H1 (cell line): ENCODE measurements around the gene SOX12. TPM values are rescaled to one million over a fixed set of nuclear protein-coding genes. Genes with fewer than 3 reads are reported as not detected.

ENCODE experiments used
- CTCF ChIA-PET: fragments of 300-600 bp; sonication (Branson Sonifier 250); formaldehyde crosslinking; loops from one replicate; lab custom pipeline; 2021; ENCODE audit not compliant: partially characterized antibody; lab: Charles Lee
- POLR2A ChIA-PET: fragments of 300-600 bp; sonication (Branson Sonifier 250); formaldehyde crosslinking; loops from one replicate; lab custom pipeline; 2021; ENCODE audit warnings: inconsistent platforms; ENCODE audit not compliant: partially characterized antibody; lab: Charles Lee
- DNase-seq, 2 experiments: peaks; one replicate each; pipeline versions ENCODE4 v3.0.0 to v3.0.0-alpha.2; 2010 to 2022; ENCODE audit warnings: low spot score in 2 of 2, low read depth in 1 of 2, mixed read lengths in 1 of 2
- FAIRE-seq: peaks from 2 replicates; lab custom pipeline; 2011; peaks lifted over from hg19 to GRCh38; lab: Jason Lieb, UNC
- H2AFZ ChIP-seq: 2 replicates; pipeline ENCODE4 v1.8.1; 2012; ENCODE audit warnings: low read length, inconsistent platforms
- H2AK5ac ChIP-seq: 2 replicates; pipeline ENCODE4 v1.6.1; 2013; ENCODE audit warnings: low read depth, low read length
- H2BK120ac ChIP-seq: replicated peaks from 2 replicates; pipeline ENCODE3; 2013; ENCODE audit warnings: low read depth, low read length, inconsistent platforms
- H2BK12ac ChIP-seq: 2 replicates; pipeline ENCODE4 v1.6.1; 2013; ENCODE audit warnings: low read depth, low read length
- H2BK15ac ChIP-seq: 2 replicates; pipeline ENCODE4 v1.6.1; 2013; ENCODE audit warnings: low read length
- H2BK20ac ChIP-seq: 2 replicates; pipeline ENCODE4 v1.6.1; 2013; ENCODE audit warnings: low read length
- H2BK5ac ChIP-seq: 2 replicates; pipeline ENCODE4 v1.6.1; 2013; ENCODE audit warnings: low read depth, low read length
- H3K14ac ChIP-seq: 2 replicates; pipeline ENCODE4 v1.6.1; 2013; ENCODE audit warnings: inconsistent platforms; ENCODE audit not compliant: insufficient read length
- H3K18ac ChIP-seq: 2 replicates; pipeline ENCODE4 v1.6.1; 2013; ENCODE audit warnings: low read length; ENCODE audit errors: extremely low read depth
- H3K23ac ChIP-seq: 2 replicates; pipeline ENCODE4 v1.6.1; 2013; ENCODE audit warnings: inconsistent platforms; ENCODE audit not compliant: insufficient read length
- H3K23me2 ChIP-seq: 2 replicates; pipeline ENCODE4 v1.6.1; 2013; ENCODE audit warnings: low read depth, low read length
- H3K27ac ChIP-seq: 2 replicates; pipeline ENCODE4 v1.6.1; 2011; ENCODE audit warnings: low read depth, low read length, inconsistent platforms
- H3K27me3 ChIP-seq, 4 experiments: replicated peaks in 1 of 4; 1 replicate in 1 of 4; 2 replicates in 3 of 4; pipeline versions ENCODE4 v1.6.1 to v1.8.1; 2011 to 2013; ENCODE audit warnings: low read length in 3 of 4, mild to moderate bottlenecking in 3 of 4, inconsistent platforms in 2 of 4, mixed read lengths in 2 of 4, moderate library complexity in 1 of 4; ENCODE audit not compliant: control insufficient read depth in 3 of 4, insufficient read depth in 3 of 4; ENCODE audit errors: extremely low read depth in 1 of 4
- H3K36me3 ChIP-seq, 4 experiments: 2 replicates each; pipeline versions ENCODE4 v1.6.1 to v1.8.1; 2011 to 2013; ENCODE audit warnings: mild to moderate bottlenecking in 4 of 4, low read length in 3 of 4, moderate library complexity in 2 of 4, control low read depth in 1 of 4, inconsistent platforms in 1 of 4; ENCODE audit not compliant: insufficient read depth in 4 of 4, control insufficient read depth in 2 of 4
- H3K4ac ChIP-seq: replicated peaks from 2 replicates; pipeline ENCODE3; 2013; ENCODE audit warnings: low read length, low read depth, mixed read lengths, inconsistent platforms; ENCODE audit not compliant: insufficient read length
- H3K4me1 ChIP-seq, 4 experiments: replicated peaks in 1 of 4; 1 replicate in 1 of 4; 2 replicates in 3 of 4; pipeline versions ENCODE4 v1.6.1 to v1.8.1; 2011 to 2013; ENCODE audit warnings: low read length in 3 of 4, inconsistent platforms in 2 of 4, mixed read lengths in 1 of 4; ENCODE audit not compliant: insufficient read depth in 4 of 4, control insufficient read depth in 3 of 4
- H3K4me2 ChIP-seq, 2 experiments: 2 replicates each; pipeline versions ENCODE4 v1.6.1 to v1.8.1; 2011 to 2013; ENCODE audit warnings: low read depth in 2 of 2, low read length in 2 of 2, control low read depth in 1 of 2, inconsistent platforms in 1 of 2, mild to moderate bottlenecking in 1 of 2; ENCODE audit not compliant: insufficient read depth in 1 of 2
- H3K4me3 ChIP-seq, 4 experiments: fragments of 200-600, 300-600 bp in 1 of 4; sonication (generic), shearing (Covaris generic), sonication (Bioruptor Twin) in 1 of 4; 2 replicates each; pipeline versions ENCODE4 v1.5.1 to v1.8.1; 2011 to 2016; ENCODE audit warnings: low read length in 4 of 4, low read depth in 3 of 4, control low read depth in 2 of 4, inconsistent platforms in 2 of 4, mild to moderate bottlenecking in 2 of 4, mixed read lengths in 1 of 4, moderate library complexity in 1 of 4; ENCODE audit not compliant: insufficient read depth in 2 of 4; ENCODE audit errors: extremely low read depth in 1 of 4
- H3K56ac ChIP-seq: replicated peaks from 2 replicates; pipeline ENCODE3; 2013; ENCODE audit warnings: low read depth, mild to moderate bottlenecking, mixed read lengths, low read length, inconsistent platforms; ENCODE audit not compliant: insufficient read length
- H3K79me1 ChIP-seq: 2 replicates; pipeline ENCODE4 v1.6.1; 2013; ENCODE audit warnings: low read depth, low read length, control low read depth
- H3K79me2 ChIP-seq, 2 experiments: 2 replicates each; pipeline versions ENCODE4 v1.6.1 to v1.8.1; 2012 to 2013; ENCODE audit warnings: low read length in 2 of 2, mild to moderate bottlenecking in 2 of 2, inconsistent platforms in 1 of 2; ENCODE audit not compliant: insufficient read depth in 2 of 2, control insufficient read depth in 1 of 2
- H3K9ac ChIP-seq, 4 experiments: replicated peaks in 1 of 4; 1 replicate in 1 of 4; 2 replicates in 3 of 4; pipeline versions ENCODE4 v1.6.1 to v1.8.1; 2011 to 2013; ENCODE audit warnings: low read depth in 3 of 4, low read length in 3 of 4, control low read depth in 2 of 4, mild to moderate bottlenecking in 2 of 4, moderate library complexity in 2 of 4, inconsistent platforms in 1 of 4; ENCODE audit errors: extremely low read depth in 1 of 4
- H3K9me3 ChIP-seq, 2 experiments: 2 replicates each; pipeline versions ENCODE4 v1.6.1 to v1.8.1; 2012 to 2013; ENCODE audit warnings: mild to moderate bottlenecking in 2 of 2, moderate library complexity in 2 of 2, control low read depth in 1 of 2, inconsistent platforms in 1 of 2, low read depth in 1 of 2, low read length in 1 of 2, mixed read lengths in 1 of 2; ENCODE audit not compliant: insufficient read depth in 2 of 2
- H4K20me1 ChIP-seq, 2 experiments: replicated peaks in 1 of 2; 2 replicates each; pipeline versions ENCODE3 to v1.8.1; 2011 to 2013; ENCODE audit warnings: inconsistent platforms in 2 of 2, low read length in 2 of 2, mild to moderate bottlenecking in 1 of 2; ENCODE audit not compliant: insufficient read depth in 2 of 2, control insufficient read depth in 1 of 2
- H4K5ac ChIP-seq: 2 replicates; pipeline ENCODE4 v1.6.1; 2013; ENCODE audit warnings: low read length, low read depth, mixed read lengths, inconsistent platforms; ENCODE audit not compliant: insufficient read length
- H4K8ac ChIP-seq: 2 replicates; pipeline ENCODE4 v1.8.0; 2013; ENCODE audit warnings: mild to moderate bottlenecking, moderate library complexity, low read length, inconsistent platforms; ENCODE audit not compliant: insufficient read depth; ENCODE audit errors: extremely low read depth
- H4K91ac ChIP-seq: replicated peaks from 2 replicates; pipeline ENCODE3; 2013; ENCODE audit warnings: low read length, mixed read lengths, inconsistent platforms; ENCODE audit not compliant: insufficient read length
- WGBS, 2 experiments: shearing (Covaris generic) in 1 of 2; methylation state at CpG; one replicate each; pipeline versions ENCODE4 v1.1.6 to v1.1.7; 2013 to 2015; ENCODE audit warnings: low lambda C conversion rate in 2 of 2, mixed read lengths in 2 of 2, inconsistent platforms in 1 of 2, low coverage in 1 of 2, missing lambda C conversion rate in 1 of 2; ENCODE audit not compliant: insufficient replicate concordance in 2 of 2, insufficient coverage in 1 of 2, insufficient read length in 1 of 2; ENCODE audit errors: extremely low coverage in 1 of 2, missing lambda C conversion rate in 1 of 2; 5-methylcytosine and 5-hydroxymethylcytosine counted together
- long read RNA-seq, 2 experiments: library from RNA in 1 of 2; library from capped mRNA in 1 of 2; stranded (forward); transcript quantifications; one replicate each; pipeline ENCODE4 v2.0.0, GENCODE V29; 2021; ENCODE audit warnings: inconsistent platforms in 1 of 2
- polyA minus RNA-seq, 3 experiments: library from RNA; depleted of rRNA, polyadenylated mRNA; stranded (reverse); fragments of >200 nt; gene quantifications; 1 replicate in 2 of 3; 2 replicates in 1 of 3; pipeline ENCODE4 v1.2.3, GENCODE V29; 2011
- polyA plus RNA-seq, 7 experiments: library from polyadenylated mRNA; depleted of rRNA in 3 of 7; stranded (reverse) in 5 of 7; unstranded in 2 of 7; fragments of >200 nt in 5 of 7; fragments of 200-250 nt in 2 of 7; gene quantifications; 1 replicate in 5 of 7; 2 replicates in 1 of 7; 4 replicates in 1 of 7; pipeline versions ENCODE4 v1.2.1 to v1.2.3, GENCODE V29; 2011 to 2013; ENCODE audit warnings: missing spikeins in 2 of 7, mixed read lengths in 2 of 7
- total RNA-seq: library from RNA; stranded (reverse); fragmentation: NEBNext Ultra II Directional; extraction: Animal tissue kit (Norgen Biotek cat#: 25700); gene quantifications from 2 replicates; pipeline ENCODE4 v1.2.1, GENCODE V29; 2021

The SOX12 gene
- total RNA-seq (63.0 and 66.1 TPM in 2 replicates), polyA plus RNA-seq (2011; rRNA removed) (6.4 and 14.4 TPM in 2 replicates), polyA minus RNA-seq (2011; rRNA and poly(A)+ RNA removed) (2.9 and 6.2 TPM in 2 replicates)
- polyA plus RNA-seq (2011; cell fraction: cytosol; rRNA removed): 9.3 TPM
- 20.6 TPM for polyA plus RNA-seq (2011; cell fraction: nucleus; rRNA removed)
- 28.3 to 39.1 TPM (median 34.8 TPM) in 4 replicates for polyA plus RNA-seq (2012, experiment 1 of 2)
- polyA plus RNA-seq (2012, experiment 2 of 2): 27.6 TPM
- polyA plus RNA-seq (2013, experiment 1 of 2): 34.1 TPM
- polyA plus RNA-seq (2013, experiment 2 of 2): 34.4 TPM
- 16.2 TPM for polyA minus RNA-seq (2011; cell fraction: cytosol; rRNA and poly(A)+ RNA removed)
- 11.5 TPM for polyA minus RNA-seq (2011; cell fraction: nucleus; rRNA and poly(A)+ RNA removed)
- long read RNA-seq, experiment 1, full-length matches to known transcripts: 73 of 73 reads
- long read RNA-seq, experiment 1, partial matches to known transcripts: 0 of 73 reads
- long read RNA-seq, experiment 1, other reads (novel, unspliced or antisense): 0 of 73 reads
- long read RNA-seq, experiment 2: 0 reads

DNA sequence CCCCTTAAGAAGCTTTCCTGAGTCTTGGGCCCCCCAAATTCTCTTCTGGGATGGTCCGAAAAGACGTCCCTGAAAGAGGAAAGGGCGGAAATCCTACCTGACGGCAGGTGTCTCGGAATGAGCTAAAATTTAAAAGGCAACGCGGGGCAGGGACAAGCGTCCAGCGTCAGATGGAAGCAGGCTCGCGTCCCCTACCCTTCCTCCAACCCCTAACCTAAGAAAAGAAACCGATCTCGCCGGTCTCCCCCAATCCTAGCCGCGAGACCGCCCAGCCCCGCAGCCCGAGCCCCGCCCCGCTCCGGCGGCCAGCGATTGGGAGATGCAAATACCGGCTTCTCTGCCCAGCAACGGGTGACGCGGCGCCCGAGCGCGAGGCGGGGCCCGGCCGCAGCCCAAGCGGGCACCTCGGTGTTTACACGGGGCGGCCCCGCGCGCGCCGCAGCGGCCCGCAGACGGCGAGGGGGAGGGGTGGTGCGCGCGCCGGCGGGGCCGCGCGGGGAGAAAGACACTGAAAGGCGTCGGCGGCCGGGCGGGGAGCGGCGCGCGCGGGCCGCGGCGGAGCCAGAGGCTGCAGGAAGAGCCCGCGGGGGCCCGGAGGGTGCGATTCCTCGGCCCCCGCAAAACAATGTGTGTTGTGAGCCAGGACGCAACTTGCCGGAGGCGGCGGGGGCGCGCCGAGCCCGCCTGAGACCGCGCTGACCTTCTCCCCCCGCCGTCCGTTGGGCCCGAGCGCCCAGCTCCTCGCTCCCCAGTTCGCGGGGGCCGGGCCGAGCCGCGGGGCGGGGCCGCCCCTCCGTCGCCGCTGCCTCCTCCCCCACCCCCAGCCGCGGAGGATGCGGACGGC lies at the start of gene SOX12:
SOX12 (plus strand) TSS at position 508 of the 844 bp plus-strand sequence. CDS start 373 bp downstream, outside the sequence.
- Histone ChIP-seq H2AK5ac (peak within 1 kb of the TSS; percentile 59; the same call in 1 of the 2 replicates), H4K91ac (peak within 1 kb of the TSS; percentile 83), H2AFZ (no peak within 1 kb of the TSS), H3K14ac (no peak within 1 kb of the TSS), H3K56ac (peak within 1 kb of the TSS; percentile 96), H3K9ac (peak within 1 kb of the TSS; percentile 69 to 94 (median 90)), H3K4me2 (peak within 1 kb of the TSS; percentile 84 to 92), H2BK5ac (peak within 1 kb of the TSS; percentile 98), H3K18ac (peak within 1 kb of the TSS; percentile 98), H4K5ac (peak within 1 kb of the TSS; percentile 82), H3K23ac (no peak within 1 kb of the TSS), H3K23me2 (peaks cover 9% of the 10 kb centered on the region; the same call in 1 of the 2 replicates), H3K27ac (peak within 1 kb of the TSS; percentile 90), H3K9me3 (no peaks in the 10 kb centered on the region), H4K20me1 (peaks cover 15 to 25% of the 10 kb centered on the region in 2 experiments), H3K79me1 (peaks cover 12% of the 10 kb centered on the region), H2BK15ac (peak within 1 kb of the TSS; percentile 88; the same call in 1 of the 2 replicates), H3K4me1 (peaks cover 9 to 32% (median 20%) of the 10 kb centered on the region in 4 experiments), H3K27me3 (no peaks in the 10 kb centered on the region), H2BK12ac (peak within 1 kb of the TSS; percentile 60; the same call in 1 of the 2 replicates), H2BK20ac (no peak within 1 kb of the TSS), H4K8ac (peak within 1 kb of the TSS; percentile 90), H3K79me2 (peaks cover 7 to 31% of the 10 kb centered on the region in 2 experiments), H2BK120ac (peak within 1 kb of the TSS; percentile 24), H3K4ac (peak within 1 kb of the TSS; percentile 81), H3K36me3 (peaks cover 0 to 3% (median 0%) of the 10 kb centered on the region in 4 experiments; a peak in 1 of 8 replicates), H3K4me3 (peak within 1 kb of the TSS; percentile 73 to 95 (median 91))
- FAIRE-seq (peak; percentile 42), DNase-seq (peak in 1 of 2 experiments; percentile 100)
- POLR2A ChIA-PET: interaction anchor here (0.9 to 7.7 kb wide), 21 partner anchors 8 to 122 kb away, joined by 3 to 97 read pairs (median 5); partner anchors contain the start of genes NRSN2 and TRIB3
- WGBS, 2 experiments: 0% methylated on average over 41 of the region's 106 CpGs; no CpG with 5 or more reads in 1 of the 2 experiments
- CTCF ChIA-PET: interaction anchor here (0.8 to 5.7 kb wide), 6 partner anchors 16 to 98 kb away, joined by 3 to 36 read pairs (median 8); partner anchors contain the start of genes DEFB129 and ZCCHC3
